ENCODE measurements around the gene RRP1. TPM values are rescaled to one million over a fixed set of nuclear protein-coding genes. Genes with fewer than 3 reads are reported as not detected.
A peak's percentile ranks its signal among the peaks of the same experiment; 100 is the strongest.

RRP1 gene
- total and polyA plus RNA-seq, 2 of the 13 experiments (the other 11 are each of a cell fraction or from before 2014, with no cell fraction given) = 20.1 to 35.1 TPM

DNA sequence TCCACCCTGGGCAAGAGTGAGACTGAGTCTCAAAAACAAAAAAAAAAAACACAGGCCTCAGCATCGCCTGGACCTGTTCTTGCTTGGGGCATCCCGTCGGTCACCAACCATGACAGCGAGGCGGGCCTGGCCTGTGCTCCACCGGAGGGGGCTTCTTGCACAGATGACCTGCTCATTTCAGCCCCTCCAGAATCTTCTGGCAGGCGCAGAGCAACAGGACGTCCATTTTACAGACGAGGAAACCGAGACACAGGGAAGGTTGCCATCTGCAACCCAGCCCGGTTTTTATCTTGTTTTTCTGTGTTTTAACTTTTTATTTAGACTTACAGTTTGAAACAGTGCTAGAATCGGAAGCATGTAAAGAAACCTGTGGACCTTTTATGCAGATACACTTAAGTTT is 14.2 kb upstream of the RRP1 start:
- no peak for ATAC-seq
- H4K20me1 ChIP-seq (ENCODE audit: insufficient read depth, low read length) = no peaks in the 10 kb centered on the region
- peaks cover 57% of the 10 kb centered on the region for H3K4me1 ChIP-seq (ENCODE audit: insufficient read depth, low read length)
- H3K9me3 ChIP-seq (ENCODE audit: low read length) = no peaks in the 10 kb centered on the region
- TF ChIP-seq NFYB (CRISPR knock-in tag; IDR thresholded peaks at IDR 0.05) (no peak), ZNF629 (CRISPR knock-in tag; conservative IDR thresholded peaks at IDR 0.05) (peak; percentile 75), ZNF605 (CRISPR knock-in tag; IDR thresholded peaks at IDR 0.05) (peak; percentile 46; the same call in 1 of the 2 replicates)
- TF ChIP-seq, protein P1, sequence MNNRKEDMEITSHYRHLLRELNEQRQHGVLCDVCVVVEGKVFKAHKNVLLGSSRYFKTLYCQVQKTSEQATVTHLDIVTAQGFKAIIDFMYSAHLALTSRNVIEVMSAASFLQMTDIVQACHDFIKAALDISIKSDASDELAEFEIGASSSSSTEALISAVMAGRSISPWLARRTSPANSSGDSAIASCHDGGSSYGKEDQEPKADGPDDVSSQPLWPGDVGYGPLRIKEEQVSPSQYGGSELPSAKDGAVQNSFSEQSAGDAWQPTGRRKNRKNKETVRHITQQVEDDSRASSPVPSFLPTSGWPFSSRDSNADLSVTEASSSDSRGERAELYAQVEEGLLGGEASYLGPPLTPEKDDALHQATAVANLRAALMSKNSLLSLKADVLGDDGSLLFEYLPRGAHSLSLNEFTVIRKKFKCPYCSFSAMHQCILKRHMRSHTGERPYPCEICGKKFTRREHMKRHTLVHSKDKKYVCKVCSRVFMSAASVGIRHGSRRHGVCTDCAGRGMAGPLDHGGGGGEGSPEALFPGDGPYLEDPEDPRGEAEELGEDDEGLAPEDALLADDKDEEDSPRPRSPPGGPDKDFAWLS (CRISPR knock-in tag; IDR thresholded peaks at IDR 0.05; ENCODE audit: borderline replicate concordance) = 0 out of 2 replicates have a peak, but pooled peaks have one; percentile 21
- peak overlapping the region; percentile 71 for H3K9ac ChIP-seq (ENCODE audit: insufficient read depth, low read depth, low read length)
- peaks cover 3 to 13% of the 10 kb centered on the region in 2 experiments; a peak in 3 of 5 replicates for H3K36me3 ChIP-seq (replicated peaks in 1 of 2; ENCODE audit: control insufficient read depth in 1 of 2, insufficient read depth in 2 of 2, low read length in 2 of 2)
- H3K27ac ChIP-seq (ENCODE audit: extremely low read length, insufficient read depth, low read length) = peak overlapping the region; percentile 67
- in situ Hi-C loops (cut with HindIII; ENCODE audit: extremely low pct_ligation_motif_present, low pct_unique_long_range_greater_than_20kb) = no loop called here
- no peak overlapping the region for H2AFZ ChIP-seq (ENCODE audit: low read length)
- CTCF ChIA-PET (ENCODE audit: low intra/inter-chr PET ratio, low total read pairs) = no interaction called here
- no peak for FAIRE-seq
- H3K79me2 ChIP-seq (ENCODE audit: insufficient read depth, low read length) = peaks cover 12% of the 10 kb centered on the region
- H3K4me2 ChIP-seq (ENCODE audit: low read depth, low read length) = peak overlapping the region; percentile 78
- no peak for DNase-seq (ENCODE audit: low spot score)
- TSS peak; percentile 77 for BruUV-seq (replicated peaks)
- H3K27me3 ChIP-seq (ENCODE audit: control insufficient read depth in 1 of 2, insufficient read depth in 2 of 2, low read length in 2 of 2) = no peaks in the 10 kb centered on the region
- POLR2A ChIA-PET = no interaction called here
- H3K4me3 ChIP-seq (replicated peaks in 1 of 3; ENCODE audit: insufficient read depth in 1 of 3, low read depth in 2 of 3, low read length in 3 of 3) = peak overlapping the region; percentile 83 to 86 (median 83)
- intact Hi-C loops (cut with micrococcal nuclease; ENCODE audit: unreplicated experiment) = loop anchor here (10.0 kb wide), 1 partner anchor 70 kb away; no protein-coding TSS in a partner anchor
- 62% methylated on average over 12 of the region's 12 CpGs for WGBS (ENCODE audit: low lambda C conversion rate)

DNA sequence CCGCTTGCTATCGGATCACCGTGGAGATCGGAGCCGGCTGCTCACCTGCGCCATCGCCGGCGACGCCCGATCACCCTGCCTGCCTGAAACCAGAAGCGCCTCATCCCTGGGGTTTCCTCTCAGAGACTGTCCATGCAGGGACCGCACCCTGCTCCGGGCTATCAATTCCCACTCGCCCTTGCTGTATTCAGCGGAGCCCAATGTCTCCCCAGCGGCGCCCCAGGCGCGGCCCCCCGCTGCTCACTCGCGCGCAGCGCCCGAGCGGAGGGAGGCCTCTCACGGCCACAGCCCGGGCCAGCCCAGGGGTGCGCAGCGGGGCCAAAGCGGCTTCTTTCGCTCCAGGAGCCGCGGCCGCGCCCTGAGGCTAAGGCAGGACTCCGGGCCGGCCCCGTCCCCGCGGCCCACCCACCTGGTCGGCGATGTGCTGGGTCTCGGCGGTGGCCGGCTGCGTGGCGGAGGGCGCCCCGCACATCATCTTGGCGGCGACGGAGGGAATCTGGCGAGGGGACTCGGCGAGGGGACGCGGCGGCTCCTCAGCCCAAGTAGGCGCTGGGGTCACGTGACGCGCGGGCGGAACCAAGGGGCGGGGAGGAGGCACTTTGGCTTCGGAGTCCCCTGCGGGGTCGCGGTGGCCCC is 13.5 kb upstream of the RRP1 start, which contains the start of gene CSTB:
TSS of gene CSTB (minus strand) at position 514 of the 636 bp plus-strand sequence. CDS start at position 475, 39 bp downstream.
- intact Hi-C loops (cut with micrococcal nuclease; ENCODE audit: unreplicated experiment) = loop anchor here (10.0 kb wide), 1 partner anchor 71 kb away; no protein-coding TSS in a partner anchor
- 0% methylated on average over 21 of the region's 71 CpGs for WGBS (ENCODE audit: low lambda C conversion rate)
- TF ChIP-seq ZNF891 (CRISPR knock-in tag; IDR thresholded peaks at IDR 0.05) = peak; percentile 55; the same call in 1 of the 2 replicates
- TF ChIP-seq ZNF20 (CRISPR knock-in tag; IDR thresholded peaks at IDR 0.05) = no peak
- TF ChIP-seq, protein P2, sequence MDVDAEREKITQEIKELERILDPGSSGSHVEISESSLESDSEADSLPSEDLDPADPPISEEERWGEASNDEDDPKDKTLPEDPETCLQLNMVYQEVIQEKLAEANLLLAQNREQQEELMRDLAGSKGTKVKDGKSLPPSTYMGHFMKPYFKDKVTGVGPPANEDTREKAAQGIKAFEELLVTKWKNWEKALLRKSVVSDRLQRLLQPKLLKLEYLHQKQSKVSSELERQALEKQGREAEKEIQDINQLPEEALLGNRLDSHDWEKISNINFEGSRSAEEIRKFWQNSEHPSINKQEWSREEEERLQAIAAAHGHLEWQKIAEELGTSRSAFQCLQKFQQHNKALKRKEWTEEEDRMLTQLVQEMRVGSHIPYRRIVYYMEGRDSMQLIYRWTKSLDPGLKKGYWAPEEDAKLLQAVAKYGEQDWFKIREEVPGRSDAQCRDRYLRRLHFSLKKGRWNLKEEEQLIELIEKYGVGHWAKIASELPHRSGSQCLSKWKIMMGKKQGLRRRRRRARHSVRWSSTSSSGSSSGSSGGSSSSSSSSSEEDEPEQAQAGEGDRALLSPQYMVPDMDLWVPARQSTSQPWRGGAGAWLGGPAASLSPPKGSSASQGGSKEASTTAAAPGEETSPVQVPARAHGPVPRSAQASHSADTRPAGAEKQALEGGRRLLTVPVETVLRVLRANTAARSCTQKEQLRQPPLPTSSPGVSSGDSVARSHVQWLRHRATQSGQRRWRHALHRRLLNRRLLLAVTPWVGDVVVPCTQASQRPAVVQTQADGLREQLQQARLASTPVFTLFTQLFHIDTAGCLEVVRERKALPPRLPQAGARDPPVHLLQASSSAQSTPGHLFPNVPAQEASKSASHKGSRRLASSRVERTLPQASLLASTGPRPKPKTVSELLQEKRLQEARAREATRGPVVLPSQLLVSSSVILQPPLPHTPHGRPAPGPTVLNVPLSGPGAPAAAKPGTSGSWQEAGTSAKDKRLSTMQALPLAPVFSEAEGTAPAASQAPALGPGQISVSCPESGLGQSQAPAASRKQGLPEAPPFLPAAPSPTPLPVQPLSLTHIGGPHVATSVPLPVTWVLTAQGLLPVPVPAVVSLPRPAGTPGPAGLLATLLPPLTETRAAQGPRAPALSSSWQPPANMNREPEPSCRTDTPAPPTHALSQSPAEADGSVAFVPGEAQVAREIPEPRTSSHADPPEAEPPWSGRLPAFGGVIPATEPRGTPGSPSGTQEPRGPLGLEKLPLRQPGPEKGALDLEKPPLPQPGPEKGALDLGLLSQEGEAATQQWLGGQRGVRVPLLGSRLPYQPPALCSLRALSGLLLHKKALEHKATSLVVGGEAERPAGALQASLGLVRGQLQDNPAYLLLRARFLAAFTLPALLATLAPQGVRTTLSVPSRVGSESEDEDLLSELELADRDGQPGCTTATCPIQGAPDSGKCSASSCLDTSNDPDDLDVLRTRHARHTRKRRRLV (CRISPR knock-in tag; IDR thresholded peaks at IDR 0.05) = no peak
- peak; percentile 62; the same call in 1 of the 2 replicates for TF ChIP-seq ZNF160 (CRISPR knock-in tag; IDR thresholded peaks at IDR 0.05)
- 0 out of 2 replicates have a peak, but pooled peaks have one; percentile 39 for TF ChIP-seq ZSCAN31 (CRISPR knock-in tag; IDR thresholded peaks at IDR 0.05; ENCODE audit: low read depth)
- TF ChIP-seq MEIS2 (CRISPR knock-in tag; IDR thresholded peaks at IDR 0.05) = no peak
- no peak for TF ChIP-seq ZNF12 (CRISPR knock-in tag; IDR thresholded peaks at IDR 0.05)

More for the DNA sequence above, 13.5 kb upstream of the RRP1 start, which contains the start of gene CSTB:
- Histone ChIP-seq H3K9me3 (ENCODE audit: low read length) (no peaks in the 10 kb centered on the region), H3K4me3 (replicated peaks in 1 of 3; ENCODE audit: insufficient read depth in 1 of 3, low read depth in 2 of 3, low read length in 3 of 3) (peak within 1 kb of the TSS; percentile 83 to 86 (median 83)), H3K4me1 (ENCODE audit: insufficient read depth, low read length) (peaks cover 60% of the 10 kb centered on the region), H3K9ac (ENCODE audit: insufficient read depth, low read depth, low read length) (peak within 1 kb of the TSS; percentile 71), H3K27ac (ENCODE audit: extremely low read length, insufficient read depth, low read length) (peak within 1 kb of the TSS; percentile 67), H3K36me3 (replicated peaks in 1 of 2; ENCODE audit: control insufficient read depth in 1 of 2, insufficient read depth in 2 of 2, low read length in 2 of 2) (peaks cover 3 to 13% of the 10 kb centered on the region in 2 experiments; a peak in 3 of 5 replicates), H3K79me2 (ENCODE audit: insufficient read depth, low read length) (peaks cover 12% of the 10 kb centered on the region), H4K20me1 (ENCODE audit: insufficient read depth, low read length) (no peaks in the 10 kb centered on the region), H3K27me3 (ENCODE audit: control insufficient read depth in 1 of 2, insufficient read depth in 2 of 2, low read length in 2 of 2) (no peaks in the 10 kb centered on the region), H3K4me2 (ENCODE audit: low read depth, low read length) (peak within 1 kb of the TSS; percentile 78), H2AFZ (ENCODE audit: low read length) (peak within 1 kb of the TSS; percentile 40)
- in situ Hi-C loops (cut with HindIII; ENCODE audit: extremely low pct_ligation_motif_present, low pct_unique_long_range_greater_than_20kb) = no loop called here
- FAIRE-seq (no peak), ATAC-seq (peak; percentile 79), DNase-seq (ENCODE audit: low spot score) (peak; percentile 37)
- ChIA-PET CTCF (ENCODE audit: low intra/inter-chr PET ratio, low total read pairs) (no interaction called here), POLR2A (no interaction called here)
- BruUV-seq (replicated peaks) = no TSS peak
